ENCODE data around the gene ARF1. TPM values are rescaled to one million over a fixed set of nuclear protein-coding genes. Genes with fewer than 3 reads are reported as not detected.
A peak's percentile ranks its signal among the peaks of the same experiment; 100 is the strongest.

ARF1 gene
- total RNA-seq, 2 donors from 2014 or later, result 478 to 512 TPM

- Histone ChIP-seq H3K27ac (no peak overlapping the region), H3K27me3 (replicated peaks; ENCODE audit: insufficient read depth) (peaks cover 10% of the 10 kb centered on the region), H3K36me3 (no peaks in the 10 kb centered on the region), H3K9me3 (no peaks in the 10 kb centered on the region), H3K4me3 (no peak overlapping the region), H3K4me1 (replicated peaks) (no peaks in the 10 kb centered on the region)
- no peak for TF ChIP-seq CTCF (IDR thresholded peaks at IDR 0.05)
- TF ChIP-seq POLR2AphosphoS5 (IDR thresholded peaks at IDR 0.05), result no peak
- no peak for TF ChIP-seq POLR2A (IDR thresholded peaks at IDR 0.05)
- 71% methylated on average over 3 of the region's 3 CpGs for WGBS
- DNase-seq (ENCODE audit: low spot score), result no peak
- intact Hi-C loops (cut with DNase I), result no loop called here
Measured at GRCh38 chr1:228070851-228071250, 11.7 kb upstream of the ARF1 start.

- intact Hi-C loops (cut with DNase I), result no loop called here
- 68% methylated on average over 7 of the region's 7 CpGs for WGBS
Measured at GRCh38 chr1:228071839-228072657, 10.5 kb upstream of the ARF1 start.

GRCh38 chr1:228072658-228073043 lies 9.9 kb upstream of the ARF1 start:
- H3K9me3 ChIP-seq, result no peaks in the 10 kb centered on the region
- intact Hi-C loops (cut with DNase I), result no loop called here
- DNase-seq (ENCODE audit: low spot score), result no peak
- no peak overlapping the region for H3K27ac ChIP-seq
- no peak overlapping the region for H3K4me3 ChIP-seq
- H3K27me3 ChIP-seq (replicated peaks; ENCODE audit: insufficient read depth), result no peaks in the 10 kb centered on the region
- 52% methylated on average over 5 of the region's 5 CpGs for WGBS
- TF ChIP-seq CTCF (IDR thresholded peaks at IDR 0.05) (no peak), POLR2A (IDR thresholded peaks at IDR 0.05) (no peak), POLR2AphosphoS5 (IDR thresholded peaks at IDR 0.05) (no peak)
- H3K4me1 ChIP-seq (replicated peaks), result no peaks in the 10 kb centered on the region
- no peaks in the 10 kb centered on the region for H3K36me3 ChIP-seq

More at GRCh38 chr1:228071839-228072657, 10.5 kb upstream of the ARF1 start:
- H3K9me3 ChIP-seq, result no peaks in the 10 kb centered on the region
- H3K27me3 ChIP-seq (replicated peaks; ENCODE audit: insufficient read depth), result peaks cover 3% of the 10 kb centered on the region
- DNase-seq (ENCODE audit: low spot score), result no peak
- TF ChIP-seq POLR2A (IDR thresholded peaks at IDR 0.05), result no peak
- no peak for TF ChIP-seq POLR2AphosphoS5 (IDR thresholded peaks at IDR 0.05)
- H3K36me3 ChIP-seq, result no peaks in the 10 kb centered on the region
- no peak overlapping the region for H3K27ac ChIP-seq
- H3K4me1 ChIP-seq (replicated peaks), result no peaks in the 10 kb centered on the region
- H3K4me3 ChIP-seq, result no peak overlapping the region

GRCh38 chr1:228073061-228073856 lies 9.2 kb upstream of the ARF1 start:
- no peak for TF ChIP-seq CTCF (IDR thresholded peaks at IDR 0.05)
- no peak for TF ChIP-seq POLR2A (IDR thresholded peaks at IDR 0.05)
- TF ChIP-seq POLR2AphosphoS5 (IDR thresholded peaks at IDR 0.05), result no peak
- H3K27me3 ChIP-seq (replicated peaks; ENCODE audit: insufficient read depth), result no peaks in the 10 kb centered on the region
- DNase-seq (ENCODE audit: low spot score), result no peak
- H3K36me3 ChIP-seq, result no peaks in the 10 kb centered on the region
- intact Hi-C loops (cut with DNase I), result no loop called here
- H3K4me1 ChIP-seq (replicated peaks), result no peaks in the 10 kb centered on the region
- H3K4me3 ChIP-seq, result no peak overlapping the region
- H3K9me3 ChIP-seq, result no peaks in the 10 kb centered on the region
- WGBS, result 53% methylated on average over 23 of the region's 23 CpGs
- no peak overlapping the region for H3K27ac ChIP-seq

GRCh38 chr1:228073857-228074545 lies 8.5 kb upstream of the ARF1 start:
- no peaks in the 10 kb centered on the region for H3K9me3 ChIP-seq
- TF ChIP-seq POLR2AphosphoS5 (IDR thresholded peaks at IDR 0.05), result no peak
- peak in 2 of 4 experiments; percentile 11 to 32 for TF ChIP-seq CTCF (IDR thresholded peaks at IDR 0.05)
- no peak for TF ChIP-seq POLR2A (IDR thresholded peaks at IDR 0.05)
- intact Hi-C loops (cut with DNase I), result no loop called here
- H3K27me3 ChIP-seq (replicated peaks; ENCODE audit: insufficient read depth), result no peaks in the 10 kb centered on the region
- no peak overlapping the region for H3K27ac ChIP-seq
- H3K36me3 ChIP-seq, result no peaks in the 10 kb centered on the region
- 48% methylated on average over 15 of the region's 16 CpGs for WGBS
- no peaks in the 10 kb centered on the region for H3K4me1 ChIP-seq (replicated peaks)
- DNase-seq (ENCODE audit: low spot score), result no peak
- no peak overlapping the region for H3K4me3 ChIP-seq
